ENCODE measurements around the gene KIF2B.

Gene KIF2B

DNA sequence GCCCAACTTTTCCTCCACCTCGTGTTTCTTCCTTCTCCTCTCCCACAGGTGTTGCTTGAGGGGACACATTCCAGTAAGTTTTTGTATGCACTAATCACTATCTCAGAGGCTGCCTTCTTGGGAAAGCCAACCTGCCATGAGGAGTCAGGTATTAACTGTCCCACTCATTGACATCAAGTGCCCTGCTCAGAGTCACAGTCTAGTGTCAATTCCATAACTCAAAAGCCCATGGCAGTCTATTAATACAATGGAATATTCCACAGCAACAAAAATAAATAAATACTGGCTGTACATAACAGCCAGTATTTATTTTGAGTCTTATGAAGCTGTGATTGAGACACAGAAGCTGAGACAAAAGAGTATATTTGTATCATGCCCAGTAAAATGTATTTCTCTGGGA is 26.1 kb upstream of the KIF2B start:
- TF ChIP-seq, protein P1, sequence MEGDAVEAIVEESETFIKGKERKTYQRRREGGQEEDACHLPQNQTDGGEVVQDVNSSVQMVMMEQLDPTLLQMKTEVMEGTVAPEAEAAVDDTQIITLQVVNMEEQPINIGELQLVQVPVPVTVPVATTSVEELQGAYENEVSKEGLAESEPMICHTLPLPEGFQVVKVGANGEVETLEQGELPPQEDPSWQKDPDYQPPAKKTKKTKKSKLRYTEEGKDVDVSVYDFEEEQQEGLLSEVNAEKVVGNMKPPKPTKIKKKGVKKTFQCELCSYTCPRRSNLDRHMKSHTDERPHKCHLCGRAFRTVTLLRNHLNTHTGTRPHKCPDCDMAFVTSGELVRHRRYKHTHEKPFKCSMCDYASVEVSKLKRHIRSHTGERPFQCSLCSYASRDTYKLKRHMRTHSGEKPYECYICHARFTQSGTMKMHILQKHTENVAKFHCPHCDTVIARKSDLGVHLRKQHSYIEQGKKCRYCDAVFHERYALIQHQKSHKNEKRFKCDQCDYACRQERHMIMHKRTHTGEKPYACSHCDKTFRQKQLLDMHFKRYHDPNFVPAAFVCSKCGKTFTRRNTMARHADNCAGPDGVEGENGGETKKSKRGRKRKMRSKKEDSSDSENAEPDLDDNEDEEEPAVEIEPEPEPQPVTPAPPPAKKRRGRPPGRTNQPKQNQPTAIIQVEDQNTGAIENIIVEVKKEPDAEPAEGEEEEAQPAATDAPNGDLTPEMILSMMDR (IDR thresholded peaks at IDR 0.05; ENCODE audit: control extremely low read depth, extremely low read depth, low read depth, missing control alignments): no peak
- POLR2A ChIA-PET: no interaction called here
- CTCF ChIA-PET: no interaction called here
- no peak for DNase-seq (ENCODE audit: extremely low spot score)

DNA sequence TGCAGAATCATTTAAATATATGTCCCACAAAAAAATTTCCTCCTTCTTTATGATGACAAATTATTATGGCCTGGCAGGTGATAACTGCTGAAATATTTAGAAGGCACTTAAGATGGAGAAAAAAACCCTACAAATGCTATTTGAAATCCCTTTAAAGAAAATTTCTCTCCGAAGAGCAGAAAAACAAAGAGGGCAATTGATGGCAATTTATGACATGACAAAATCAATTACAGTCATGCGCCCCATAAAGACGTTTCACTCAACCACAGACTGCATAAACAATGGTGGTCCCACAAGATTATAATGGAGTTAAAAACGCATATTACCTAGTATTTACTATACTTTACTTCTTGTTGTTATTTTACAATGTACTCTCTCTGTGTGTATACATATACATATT is 25.2 kb upstream of the KIF2B start:
- POLR2A ChIA-PET: no interaction called here
- CTCF ChIA-PET: no interaction called here
- TF ChIP-seq, protein P1 (IDR thresholded peaks at IDR 0.05; ENCODE audit: control extremely low read depth, extremely low read depth, low read depth, missing control alignments): no peak
- DNase-seq (ENCODE audit: extremely low spot score): no peak

DNA sequence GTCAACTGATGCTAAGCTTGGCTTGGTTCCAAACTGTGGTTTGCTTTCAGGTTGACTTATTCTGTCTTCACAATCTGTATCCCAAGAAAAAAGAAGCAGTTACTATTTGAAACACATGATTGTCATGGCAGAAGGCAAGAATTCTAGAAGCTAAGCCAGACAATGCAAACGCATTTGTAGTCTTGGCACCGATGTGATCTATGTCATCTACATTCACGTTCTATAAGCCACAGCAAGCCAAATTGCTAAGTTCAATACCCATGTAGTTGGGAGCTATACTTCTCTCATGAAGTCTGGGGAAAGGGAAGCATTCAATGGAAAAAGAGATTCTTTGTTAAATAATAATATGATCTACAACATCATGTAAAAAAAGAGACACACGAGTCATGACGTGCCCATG is 18.3 kb upstream of the KIF2B start:
- TF ChIP-seq, protein P1 (IDR thresholded peaks at IDR 0.05; ENCODE audit: control extremely low read depth, extremely low read depth, low read depth, missing control alignments): no peak
- CTCF ChIA-PET: no interaction called here
- DNase-seq (ENCODE audit: extremely low spot score): no peak

DNA sequence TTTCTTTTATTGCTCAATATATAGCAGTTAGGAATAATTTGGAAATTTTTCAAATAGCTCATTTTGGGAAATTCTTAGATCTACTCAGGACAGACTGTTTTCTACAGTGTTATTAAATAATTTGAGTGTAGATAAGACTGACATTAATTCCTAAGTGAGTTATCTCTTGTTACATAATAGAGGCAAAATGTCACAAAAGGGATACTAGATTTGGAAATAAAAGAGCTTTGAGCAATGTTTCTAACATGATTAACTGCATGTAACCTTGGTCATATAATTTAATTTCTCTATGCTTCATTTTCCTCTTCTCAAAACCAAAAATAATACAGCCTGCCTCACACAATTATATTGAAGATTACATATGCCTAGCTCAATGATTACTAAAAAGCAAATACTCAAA is 16.3 kb upstream of the KIF2B start:
- TF ChIP-seq, protein P1 (IDR thresholded peaks at IDR 0.05; ENCODE audit: control extremely low read depth, extremely low read depth, low read depth, missing control alignments): no peak
- no peak for DNase-seq (ENCODE audit: extremely low spot score)
- CTCF ChIA-PET: no interaction called here
- POLR2A ChIA-PET: no interaction called here

More for the DNA sequence above, 18.3 kb upstream of the KIF2B start:
- POLR2A ChIA-PET: no interaction called here

DNA sequence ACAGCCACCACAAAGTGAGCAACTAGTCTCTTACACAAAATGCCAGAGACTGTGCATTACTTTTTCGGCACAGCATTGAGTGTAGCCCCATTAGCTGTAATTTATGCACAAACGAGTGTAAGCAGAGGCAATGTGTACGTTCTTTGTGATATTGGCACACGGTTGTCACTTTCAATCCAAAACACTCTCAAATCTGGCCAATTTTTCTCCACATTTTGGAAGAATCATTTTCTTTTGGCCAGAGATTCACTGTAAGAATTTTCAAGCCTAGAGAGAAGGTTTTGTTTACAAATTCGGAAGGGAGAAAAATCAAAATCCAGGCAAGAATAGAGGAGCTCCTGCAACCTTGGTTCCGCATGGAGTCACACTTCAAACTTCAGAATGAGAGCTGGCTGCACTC is 15.4 kb upstream of the KIF2B start:
- POLR2A ChIA-PET: no interaction called here

DNA sequence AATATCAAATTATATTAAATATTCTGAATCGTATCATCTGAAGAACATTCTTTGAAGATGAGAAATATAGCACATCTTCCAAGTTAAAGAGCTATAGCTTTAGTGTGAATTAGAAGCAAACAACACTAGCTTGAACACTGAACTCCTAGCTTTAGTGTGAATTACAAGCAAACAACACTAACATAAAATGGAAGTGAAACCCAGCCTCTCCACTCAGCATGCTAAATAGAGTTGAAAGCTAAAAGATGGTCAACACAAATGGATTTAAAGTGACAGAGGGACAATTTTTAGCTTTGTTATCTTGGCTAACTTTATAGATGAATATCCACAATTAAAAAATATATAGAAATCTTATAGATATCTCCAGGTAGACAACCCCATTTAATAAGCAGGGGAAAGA is 4.5 kb upstream of the KIF2B start:
- no peak for DNase-seq (ENCODE audit: extremely low spot score)
- ChIA-PET CTCF (interaction anchor here (1.7 kb wide), 1 partner anchor 15 kb away, joined by 5 read pairs; no protein-coding TSS in a partner anchor), POLR2A (no interaction called here)
- TF ChIP-seq, protein P1 (IDR thresholded peaks at IDR 0.05; ENCODE audit: control extremely low read depth, extremely low read depth, low read depth, missing control alignments): no peak

More for the DNA sequence above, 15.4 kb upstream of the KIF2B start:
- CTCF ChIA-PET: no interaction called here
- TF ChIP-seq, protein P1 (IDR thresholded peaks at IDR 0.05; ENCODE audit: control extremely low read depth, extremely low read depth, low read depth, missing control alignments): no peak
- no peak for DNase-seq (ENCODE audit: extremely low spot score)

DNA sequence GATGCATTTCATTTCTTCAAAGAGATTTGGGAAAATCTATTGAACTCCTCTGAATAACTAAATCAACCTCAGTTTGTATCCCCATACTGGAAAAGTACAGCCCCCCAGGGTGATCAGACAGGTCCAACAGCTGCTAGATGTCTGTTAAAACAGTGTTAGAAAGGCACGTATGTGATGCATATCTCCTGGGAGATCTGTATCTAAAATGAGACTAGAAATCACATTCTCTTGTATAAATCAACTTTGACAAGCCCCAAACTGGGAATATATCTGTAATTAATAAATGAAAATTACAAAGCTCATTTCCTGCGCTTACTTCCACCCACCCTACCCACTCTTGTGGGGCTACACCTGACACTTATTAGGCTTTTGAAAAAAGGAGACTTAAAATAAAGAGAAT is 3.8 kb upstream of the KIF2B start:
- TF ChIP-seq, protein P1 (IDR thresholded peaks at IDR 0.05; ENCODE audit: control extremely low read depth, extremely low read depth, low read depth, missing control alignments): no peak
- no peak for DNase-seq (ENCODE audit: extremely low spot score)
- CTCF ChIA-PET: interaction anchor here (1.7 kb wide), 1 partner anchor 16 kb away, joined by 5 read pairs; no protein-coding TSS in a partner anchor
- POLR2A ChIA-PET: no interaction called here
